HG02623 (cell line): ENCODE data around the gene PAK5.

Experiments
- ATAC-seq: cut with Tn5 transposase; IDR thresholded peaks from one replicate; pipeline ENCODE4 v1.9.1; 2021; ENCODE audit warnings: moderate library complexity; ENCODE audit not compliant: unreplicated experiment

PAK5 gene

DNA sequence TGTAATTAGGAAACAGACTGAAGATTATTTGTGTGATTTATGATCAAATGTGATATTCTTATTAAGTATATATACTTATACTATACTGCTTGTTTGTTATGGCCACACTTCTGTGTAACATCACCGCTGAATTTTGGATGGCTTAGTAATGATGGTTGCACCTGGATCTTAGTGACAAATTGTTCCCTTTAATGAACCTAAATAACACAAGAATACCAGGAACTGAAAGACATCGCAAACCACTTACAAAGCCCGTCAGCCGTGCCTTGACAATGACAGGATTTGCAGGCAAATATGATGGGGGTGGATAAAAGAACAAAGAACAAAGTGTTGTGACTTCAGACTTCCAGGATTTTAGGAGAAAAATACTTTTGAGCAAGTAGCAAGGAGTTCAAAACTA is 257.4 kb downstream of the PAK5 start:
- ATAC-seq: no peak

DNA sequence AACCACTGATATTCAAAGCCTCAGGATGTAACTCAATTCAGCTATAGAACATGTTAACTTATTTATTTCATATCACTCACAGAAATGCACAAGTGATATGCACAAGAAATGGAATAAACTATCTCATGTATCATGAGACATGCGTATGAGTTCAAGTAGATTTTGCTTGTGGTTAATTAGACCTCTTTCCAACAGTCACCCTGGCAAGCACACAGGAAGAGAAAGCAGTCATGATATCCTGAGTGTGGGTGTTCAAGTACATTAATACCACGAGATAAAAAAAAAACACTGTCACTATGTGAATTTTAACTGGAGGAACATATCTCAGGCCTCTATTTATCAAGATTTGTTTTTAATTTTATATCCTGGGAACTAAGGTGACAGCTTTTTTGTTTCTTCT is 260.3 kb downstream of the PAK5 start:
- ATAC-seq: no peak

DNA sequence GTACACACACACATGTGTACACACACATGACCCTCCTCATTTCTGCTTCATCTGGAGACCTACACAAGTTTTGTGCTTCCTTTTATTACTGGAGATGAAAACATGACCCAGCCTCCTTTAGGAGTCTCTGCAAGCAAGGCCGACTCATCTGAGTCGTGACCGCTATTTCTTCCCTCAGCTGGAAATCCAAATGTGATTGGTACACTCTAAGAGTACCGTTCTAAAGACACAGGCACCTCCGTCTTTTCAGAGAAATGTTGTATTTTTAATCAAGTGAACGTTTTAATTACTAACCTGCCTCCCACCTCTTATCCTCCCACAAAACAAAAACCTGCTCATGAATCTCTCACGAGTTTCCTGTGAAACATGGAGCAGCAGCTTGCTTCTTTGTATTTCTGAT is 261.5 kb downstream of the PAK5 start:
- ATAC-seq: no peak

DNA sequence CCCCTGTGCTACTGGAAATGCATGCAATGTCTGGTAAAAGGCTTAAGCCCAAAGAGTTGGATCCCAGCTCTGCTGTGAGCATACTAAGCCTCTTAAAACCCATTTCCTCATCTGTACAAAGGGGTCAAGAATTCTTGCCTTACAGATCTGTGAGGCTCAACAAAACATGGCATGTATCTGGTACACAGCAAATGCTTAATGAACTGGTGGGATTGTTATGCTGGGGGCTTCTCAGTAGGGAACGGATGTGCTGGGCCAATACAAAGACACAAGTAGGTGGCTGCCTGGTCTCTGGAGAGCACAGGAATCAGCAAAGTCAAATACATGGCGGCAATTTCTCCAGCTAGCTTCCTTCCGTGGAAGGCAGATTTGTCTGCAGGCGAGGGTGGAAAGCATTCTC is 262.2 kb downstream of the PAK5 start:
- no peak for ATAC-seq

DNA sequence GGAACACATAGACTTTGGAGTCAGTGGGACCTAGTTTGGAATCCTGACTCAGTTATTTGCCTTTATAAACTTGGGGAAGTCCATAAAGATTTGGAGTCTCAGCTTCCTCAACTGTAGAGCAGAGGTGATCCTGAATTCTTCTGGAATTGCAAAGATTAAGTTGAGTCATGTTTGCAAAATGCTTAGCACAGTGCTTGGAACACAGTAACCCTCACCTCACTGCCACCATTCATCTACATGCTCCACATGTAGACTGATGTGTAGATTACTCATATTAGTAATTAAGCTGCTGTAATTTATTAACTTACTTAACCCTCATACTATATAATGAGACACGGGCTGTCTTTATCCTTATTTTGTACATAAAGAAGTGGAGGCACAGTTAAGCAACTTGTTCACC is 263.0 kb downstream of the PAK5 start:
- no peak for ATAC-seq

DNA sequence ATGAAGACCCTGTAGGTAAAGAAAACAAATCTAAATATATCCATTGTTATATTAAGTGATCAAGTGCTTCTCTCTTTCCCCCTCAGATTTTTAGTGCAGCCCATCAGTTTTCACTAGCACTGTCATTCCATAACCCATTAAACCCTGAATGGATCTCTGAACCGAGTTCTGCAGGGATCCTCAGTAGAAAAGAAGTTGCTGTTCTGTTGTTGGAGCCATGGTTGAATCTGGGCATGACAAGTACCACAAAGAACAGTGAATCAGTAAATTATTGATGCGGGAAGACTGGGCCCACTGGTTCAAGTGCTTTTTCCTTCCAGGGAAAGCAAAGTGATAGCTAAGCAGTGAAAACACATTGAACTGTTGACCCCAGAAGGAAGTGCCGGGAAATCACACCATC is 264.1 kb downstream of the PAK5 start:
- ATAC-seq: no peak

DNA sequence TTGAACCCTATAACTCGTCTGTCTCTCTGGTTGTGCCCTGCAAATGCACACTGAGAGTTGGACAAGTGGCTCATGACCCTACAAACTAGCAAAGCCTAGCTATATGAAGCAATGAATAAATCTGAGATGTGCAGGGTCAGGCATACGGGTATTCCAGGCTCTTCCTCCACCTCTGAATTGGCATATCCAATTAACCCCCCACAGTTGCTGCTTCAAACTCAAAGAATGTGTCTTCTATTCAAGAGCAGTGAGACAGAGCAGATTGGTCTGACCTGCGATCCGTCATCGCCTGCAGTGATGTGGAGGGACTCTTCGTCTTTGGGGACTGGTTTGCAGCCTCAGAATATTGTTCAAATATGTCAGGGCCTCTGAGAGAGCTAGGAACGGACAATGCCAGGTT is 264.7 kb downstream of the PAK5 start:
- ATAC-seq: no peak

DNA sequence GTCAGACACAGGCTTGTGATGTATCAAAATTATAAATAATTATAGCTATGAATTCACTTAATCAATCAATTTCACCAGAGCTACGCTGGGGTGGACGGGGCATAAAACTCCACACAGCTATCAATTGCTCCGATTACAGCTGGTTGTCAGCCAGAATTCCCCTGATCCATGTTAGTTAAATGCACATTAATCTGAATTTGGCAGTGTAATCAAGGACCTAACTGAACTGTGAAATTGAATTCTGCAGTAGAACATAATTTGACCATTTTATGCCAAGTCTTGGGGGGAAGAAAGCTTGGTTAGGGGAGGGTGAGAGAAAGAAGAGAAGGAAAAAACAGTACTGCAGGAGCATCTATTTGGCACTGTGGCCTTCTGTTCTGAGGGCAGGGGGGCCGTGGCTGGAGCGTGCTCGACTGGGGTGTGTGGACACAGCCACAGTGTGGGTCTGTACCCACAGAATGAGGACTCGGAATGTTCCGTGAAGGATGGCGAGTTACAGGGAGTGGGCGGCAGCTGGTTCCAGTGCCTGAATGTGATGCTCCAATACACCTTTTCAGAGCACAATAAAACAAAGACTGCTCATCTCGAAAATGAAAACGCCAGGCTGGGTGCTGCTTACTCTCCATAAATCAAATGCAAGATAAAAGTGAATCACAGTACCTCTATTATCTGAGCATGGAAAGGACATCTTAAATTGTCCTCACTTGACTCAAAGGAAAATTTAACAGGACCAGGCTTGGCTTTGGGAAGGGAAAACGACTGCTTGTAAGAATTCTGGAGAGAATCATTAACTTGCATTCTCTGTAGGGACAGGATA is 265.3 kb downstream of the PAK5 start:
- ATAC-seq: no peak

DNA sequence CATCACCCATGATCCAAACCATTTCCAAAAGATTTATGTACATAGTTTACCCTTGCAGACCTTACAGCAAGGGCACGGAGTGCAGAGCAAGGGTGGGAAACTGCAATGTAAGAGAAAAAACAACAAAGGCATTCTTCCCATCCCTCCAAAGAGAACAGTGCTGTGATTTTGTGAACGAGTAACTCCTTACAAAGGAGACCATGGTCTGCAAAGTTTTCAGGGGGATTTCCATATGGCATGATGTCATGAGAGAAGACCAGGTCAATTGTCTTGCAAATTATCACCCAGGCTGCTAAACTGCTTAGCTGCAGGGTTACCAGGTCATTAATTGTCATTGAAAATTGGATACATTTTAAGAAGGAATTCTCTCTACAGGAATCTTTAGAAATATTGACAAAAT is 266.2 kb downstream of the PAK5 start:
- no peak for ATAC-seq

DNA sequence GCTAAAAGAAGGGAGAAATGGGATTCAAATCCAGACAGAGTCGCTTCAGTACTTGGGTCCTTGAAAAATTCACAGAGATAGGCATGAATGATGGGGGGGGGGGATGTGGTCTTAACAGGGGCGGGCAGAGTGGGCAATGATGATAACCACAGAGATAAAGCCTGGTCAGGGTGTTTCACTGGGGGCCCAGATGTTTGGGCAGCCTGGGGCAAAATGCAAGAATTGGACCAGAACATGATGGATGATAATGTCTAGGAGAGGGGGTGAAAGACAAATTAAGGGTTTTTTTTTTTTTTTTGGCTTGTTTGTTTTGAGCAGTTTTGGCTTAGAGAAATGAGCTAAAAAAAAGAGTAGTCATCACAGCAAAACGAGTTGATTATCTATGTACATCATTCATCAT is 267.1 kb downstream of the PAK5 start:
- no peak for ATAC-seq

DNA sequence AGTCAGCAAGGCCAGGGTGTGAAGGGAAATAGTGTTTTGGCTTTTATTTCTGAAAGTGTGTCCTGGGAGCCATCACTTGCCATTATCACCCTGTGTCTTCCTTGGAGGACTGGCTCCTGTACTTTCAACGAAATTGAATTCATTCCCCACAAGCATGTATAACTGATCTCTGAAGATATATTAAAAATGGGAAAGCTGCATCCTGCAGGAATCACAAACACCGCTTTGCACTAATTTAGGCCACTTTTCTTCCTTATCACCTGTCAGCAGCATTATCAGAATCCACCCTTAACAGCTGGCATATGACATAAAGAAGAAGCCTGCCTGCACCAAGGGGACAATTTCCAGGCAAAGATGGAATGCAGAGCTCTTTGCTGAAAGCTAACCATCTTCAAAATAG is 268.3 kb downstream of the PAK5 start:
- no peak for ATAC-seq

DNA sequence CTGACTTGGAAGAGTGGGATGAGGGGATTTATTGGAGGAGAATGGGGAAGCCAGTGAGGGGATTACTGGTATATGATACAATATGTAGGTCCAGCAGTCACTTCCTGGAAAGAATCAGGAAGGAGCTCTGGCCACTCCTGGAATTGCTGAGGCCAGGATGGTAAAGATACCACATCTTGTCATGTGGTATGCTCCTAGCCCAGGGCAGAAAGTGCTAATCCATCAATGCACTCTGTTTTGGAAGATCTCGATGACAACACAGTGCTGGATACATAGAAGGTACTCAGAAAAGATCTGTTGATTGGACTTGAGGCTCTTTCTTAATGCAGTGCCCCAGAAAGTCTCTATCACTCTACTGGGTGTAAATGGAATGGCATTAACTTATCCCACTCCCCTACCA is 271.9 kb downstream of the PAK5 start:
- ATAC-seq: no peak

DNA sequence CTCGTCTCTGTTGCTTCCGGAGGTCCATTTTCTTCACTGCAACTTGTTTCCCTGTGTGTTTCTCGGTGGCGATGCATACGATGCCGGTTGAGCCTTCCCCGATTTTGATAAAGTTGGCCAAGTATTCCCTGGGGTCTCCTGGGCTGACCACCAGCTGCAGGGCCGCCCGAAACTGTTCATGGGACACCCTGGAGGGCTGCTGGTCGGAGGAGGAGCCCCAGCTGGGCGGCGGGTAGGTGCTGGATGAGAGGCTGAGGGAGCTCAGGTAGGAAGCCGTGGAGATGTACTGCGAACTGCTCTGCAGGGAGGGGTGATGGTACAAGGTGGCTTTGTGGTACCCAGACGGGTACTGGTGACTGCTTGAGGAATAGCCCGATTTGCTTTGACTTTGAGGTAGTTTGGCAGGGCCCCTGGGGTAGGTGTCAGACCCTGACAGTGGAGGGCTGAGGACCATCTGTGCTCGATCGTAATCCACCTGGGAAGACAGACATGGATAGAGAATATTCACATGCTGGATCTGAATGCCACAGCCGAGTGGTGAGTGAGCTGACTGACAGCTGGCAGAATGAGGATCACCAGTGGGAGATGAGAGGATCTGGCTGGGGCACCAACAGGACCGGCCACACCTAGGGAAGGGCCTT is 272.8 kb downstream of the PAK5 start:
- no peak for ATAC-seq

DNA sequence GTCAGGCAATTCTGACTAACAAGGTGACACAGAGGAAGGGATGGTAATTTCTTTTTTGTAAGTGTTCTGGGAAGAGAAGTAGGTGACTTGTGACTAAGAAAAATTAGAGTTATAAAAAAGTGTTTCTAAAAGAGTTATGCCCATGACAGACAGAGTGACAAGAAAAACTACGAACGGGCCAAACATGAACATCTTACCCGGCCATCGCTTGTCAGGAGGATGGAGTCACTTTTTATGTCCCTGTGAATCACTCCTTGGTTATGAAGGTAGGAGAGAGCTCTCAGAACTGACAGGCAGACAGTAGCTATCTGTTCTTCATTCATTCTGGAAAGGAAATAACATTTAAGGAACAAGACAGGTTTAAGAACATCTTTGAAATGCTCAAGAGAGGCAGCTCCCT is 281.5 kb downstream of the PAK5 start:
- no peak for ATAC-seq

DNA sequence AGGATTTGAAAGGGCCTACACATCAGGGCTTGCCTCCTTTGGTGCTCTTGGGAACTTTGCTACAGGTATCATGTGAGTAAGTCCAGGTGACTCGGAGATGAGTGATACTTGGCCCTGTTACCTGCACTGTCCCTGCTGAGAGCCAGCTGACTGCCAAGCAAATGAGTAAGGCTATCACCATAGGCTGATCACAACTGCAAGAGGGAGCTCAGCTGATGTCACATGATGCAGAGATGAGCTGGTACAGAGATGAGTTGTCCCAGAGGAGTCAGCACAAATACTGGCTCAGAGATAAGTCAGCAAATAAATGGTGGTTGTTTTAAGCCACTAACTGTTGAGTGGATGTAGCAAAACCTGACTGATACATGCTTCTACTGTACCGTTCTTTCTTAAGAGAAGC is 283.1 kb downstream of the PAK5 start:
- ATAC-seq: no peak

DNA sequence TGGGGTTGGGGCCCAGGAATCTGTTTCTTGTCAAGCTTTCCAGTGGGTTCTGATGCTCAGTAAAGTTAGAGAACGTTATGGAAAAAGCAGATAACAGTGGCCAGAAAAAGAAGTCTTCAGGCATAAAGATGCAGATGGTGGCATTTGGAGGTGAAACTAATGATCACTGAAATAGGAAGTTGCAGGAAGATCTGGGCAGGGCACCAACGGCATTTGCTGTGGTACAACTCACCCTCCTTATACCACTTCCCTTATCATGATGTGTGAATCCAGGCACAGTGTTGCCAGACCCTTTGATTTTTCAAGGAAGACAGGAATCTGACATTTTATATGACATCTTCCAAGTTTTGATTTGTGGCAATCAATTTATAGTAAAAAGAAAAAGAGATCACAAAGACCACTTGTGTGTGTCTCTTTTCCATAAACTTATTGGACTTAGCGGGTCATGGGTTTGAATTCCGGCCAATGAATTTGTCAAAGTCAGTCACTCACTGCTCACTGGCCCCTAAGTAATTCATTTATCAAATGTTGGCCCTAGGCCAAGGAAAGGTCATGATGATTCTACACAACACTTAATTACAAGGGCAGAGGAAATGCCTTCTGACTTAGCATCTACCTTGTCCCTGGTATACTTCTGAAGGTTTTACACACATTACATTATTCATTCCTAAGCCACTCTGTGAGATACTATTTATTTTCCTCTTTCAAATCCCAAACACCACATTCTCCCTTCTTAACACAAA is 286.9 kb downstream of the PAK5 start:
- ATAC-seq: no peak

DNA sequence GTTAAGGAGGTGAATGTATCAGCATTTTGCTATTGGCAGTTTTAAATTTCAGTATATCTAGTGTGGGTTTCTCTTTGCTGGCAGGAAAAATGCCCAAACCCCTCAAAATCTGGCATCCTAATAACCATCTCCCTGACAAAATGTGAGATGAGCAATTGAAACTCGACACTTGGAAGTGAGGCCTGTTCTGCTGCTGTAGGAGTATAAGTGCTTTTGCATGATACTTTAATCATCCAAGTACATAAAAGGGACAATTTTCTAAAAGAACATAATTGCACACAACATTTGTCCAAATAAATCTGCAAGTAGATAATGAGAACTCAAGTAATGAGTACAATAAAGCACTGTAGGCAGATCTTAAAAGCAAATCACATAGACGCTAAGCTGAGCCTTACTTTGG is 288.0 kb downstream of the PAK5 start:
- no peak for ATAC-seq

DNA sequence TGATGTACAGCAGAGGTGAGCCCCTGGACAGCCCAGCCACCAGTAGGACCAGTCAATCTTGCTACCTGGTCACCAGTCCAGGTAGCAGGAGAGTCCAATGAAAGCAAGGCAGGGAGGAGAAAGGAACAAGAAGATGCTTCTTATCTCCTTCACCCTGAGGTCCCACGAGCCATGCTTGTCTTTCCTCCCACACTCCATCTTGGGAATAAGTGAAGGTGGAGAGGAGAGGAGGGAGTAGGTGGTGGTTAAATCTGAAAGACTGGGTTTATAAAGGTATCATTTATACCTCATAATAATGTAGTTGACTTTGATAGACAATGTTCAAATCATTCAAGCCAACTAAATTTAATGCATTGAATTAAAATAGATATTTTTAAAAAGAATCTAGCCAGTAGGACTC is 288.6 kb downstream of the PAK5 start:
- ATAC-seq: no peak

DNA sequence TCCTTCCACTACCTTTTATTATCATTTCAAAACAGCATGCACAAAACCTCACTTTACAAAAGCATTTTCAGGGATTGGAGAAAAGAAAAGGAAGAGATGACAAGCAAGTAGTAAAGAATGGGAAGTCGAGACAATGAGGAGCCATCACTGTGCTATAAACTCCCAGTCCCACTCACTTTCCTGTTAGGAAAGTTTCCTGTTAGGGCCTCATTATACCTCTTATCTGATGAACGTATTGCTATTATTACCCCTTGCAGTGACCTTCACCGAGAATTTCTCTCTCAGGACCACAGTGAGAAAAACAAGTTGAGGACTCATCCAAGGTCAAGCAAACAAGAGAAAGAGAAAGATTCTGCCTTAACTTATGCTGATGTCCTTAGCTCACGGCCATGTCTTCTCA is 295.7 kb downstream of the PAK5 start:
- no peak for ATAC-seq

DNA sequence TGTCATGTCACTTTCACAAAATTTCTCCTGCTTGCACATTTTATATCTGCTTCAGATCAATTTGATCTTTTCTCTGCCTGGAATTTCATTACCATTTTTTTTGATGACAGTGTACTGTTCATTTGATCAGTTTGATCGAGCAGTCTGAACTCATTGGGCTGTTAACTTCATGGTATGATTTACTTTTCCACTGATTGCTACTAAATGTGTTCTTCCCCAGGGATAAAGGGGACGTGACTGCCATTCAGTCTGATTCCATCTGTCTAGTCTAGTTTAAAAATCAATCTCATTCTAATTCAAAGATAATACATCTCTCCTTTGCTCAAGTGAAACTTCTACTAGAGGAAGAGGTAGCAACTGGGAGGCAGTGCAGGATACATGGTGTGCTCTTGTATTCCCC is 303.4 kb downstream of the PAK5 start:
- ATAC-seq: no peak

DNA sequence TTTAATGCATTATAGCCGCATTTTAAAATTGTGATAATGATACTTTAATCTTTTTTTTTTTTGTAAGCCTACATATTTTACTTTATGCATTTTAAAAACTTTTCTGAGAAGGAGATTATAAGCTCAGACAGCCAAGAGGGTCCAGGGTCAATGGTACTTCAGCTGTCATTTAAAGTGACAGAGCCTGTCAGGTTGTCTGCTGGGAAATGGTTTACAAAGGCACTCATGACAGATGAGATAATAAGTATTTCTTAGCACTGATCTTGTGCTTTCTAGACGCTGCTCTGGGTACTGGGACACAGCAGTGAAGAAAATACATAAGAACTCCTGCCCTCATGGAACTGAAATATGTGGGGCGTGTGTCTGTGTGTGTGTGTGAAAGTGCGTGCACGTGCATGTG is 304.9 kb downstream of the PAK5 start:
- ATAC-seq: no peak
